ENCODE data around the gene ARMC8. TPM values are rescaled to one million over a fixed set of nuclear protein-coding genes. Genes with fewer than 3 reads are reported as not detected.

Gene ARMC8
- total and polyA plus RNA-seq, 3 donors from 2014 or later, result 39.5 to 57.2 (median 53.4) TPM

GRCh38 chr3:138310494-138310893 lies 123.4 kb downstream of the ARMC8 start:
- intact Hi-C loops (cut with DNase I; ENCODE audit: low total_unique reads), result no loop called here
- Histone ChIP-seq H3K9me3 (no peaks in the 10 kb centered on the region), H3K36me3 (ENCODE audit: low read depth, missing control alignments) (no peaks in the 10 kb centered on the region), H3K27ac (no peak overlapping the region), H3K4me3 (no peak overlapping the region), H3K4me1 (peaks cover 7% of the 10 kb centered on the region), H3K27me3 (no peaks in the 10 kb centered on the region)
- no peak for DNase-seq
- 84 to 87% methylated on average over 4 of the region's 4 CpGs for WGBS, 2 donors
- TF ChIP-seq POLR2A (IDR thresholded peaks at IDR 0.05), result no peak
- no peak for TF ChIP-seq CTCF (IDR thresholded peaks at IDR 0.05)

GRCh38 chr3:138314751-138315150 lies 127.7 kb downstream of the ARMC8 start:
- Histone ChIP-seq H3K9me3 (no peaks in the 10 kb centered on the region), H3K27ac (no peak overlapping the region), H3K4me3 (no peak overlapping the region), H3K36me3 (ENCODE audit: low read depth, missing control alignments) (no peaks in the 10 kb centered on the region), H3K4me1 (peaks cover 8% of the 10 kb centered on the region), H3K27me3 (no peaks in the 10 kb centered on the region)
- DNase-seq, result no peak
- 60 to 69% methylated on average over 1 of the region's 1 CpG for WGBS, 2 donors
- intact Hi-C loops (cut with DNase I; ENCODE audit: low total_unique reads), result no loop called here
- TF ChIP-seq CTCF (IDR thresholded peaks at IDR 0.05), result no peak
- no peak for TF ChIP-seq POLR2A (IDR thresholded peaks at IDR 0.05)

- Histone ChIP-seq H3K27me3 (no peaks in the 10 kb centered on the region), H3K4me1 (peaks cover 8% of the 10 kb centered on the region), H3K9me3 (no peaks in the 10 kb centered on the region), H3K36me3 (ENCODE audit: low read depth, missing control alignments) (no peaks in the 10 kb centered on the region), H3K4me3 (no peak overlapping the region), H3K27ac (no peak overlapping the region)
- intact Hi-C loops (cut with DNase I; ENCODE audit: low total_unique reads), result no loop called here
- no peak for DNase-seq
- WGBS, 2 donors, result 97 to 100% methylated on average over 1 of the region's 1 CpG
- TF ChIP-seq POLR2A (IDR thresholded peaks at IDR 0.05) (no peak), CTCF (IDR thresholded peaks at IDR 0.05) (no peak)
Observed at GRCh38 chr3:138317687-138318086, 130.6 kb downstream of the ARMC8 start.

GRCh38 chr3:138323971-138324370 lies 136.9 kb downstream of the ARMC8 start:
- H3K27me3 ChIP-seq, result no peaks in the 10 kb centered on the region
- 63 to 67% methylated on average over 4 of the region's 4 CpGs for WGBS, 2 donors
- no peaks in the 10 kb centered on the region for H3K9me3 ChIP-seq
- H3K27ac ChIP-seq, result no peak overlapping the region
- H3K4me1 ChIP-seq, result no peaks in the 10 kb centered on the region
- TF ChIP-seq POLR2A (IDR thresholded peaks at IDR 0.05), result no peak
- no peak for TF ChIP-seq CTCF (IDR thresholded peaks at IDR 0.05)
- no peak for DNase-seq
- intact Hi-C loops (cut with DNase I; ENCODE audit: low total_unique reads), result no loop called here
- H3K4me3 ChIP-seq, result no peak overlapping the region
- H3K36me3 ChIP-seq (ENCODE audit: low read depth, missing control alignments), result no peaks in the 10 kb centered on the region

- Histone ChIP-seq H3K4me3 (no peak overlapping the region), H3K9me3 (no peaks in the 10 kb centered on the region), H3K36me3 (ENCODE audit: low read depth, missing control alignments) (no peaks in the 10 kb centered on the region), H3K27me3 (no peaks in the 10 kb centered on the region), H3K4me1 (no peaks in the 10 kb centered on the region), H3K27ac (no peak overlapping the region)
- TF ChIP-seq POLR2A (IDR thresholded peaks at IDR 0.05) (no peak), CTCF (IDR thresholded peaks at IDR 0.05) (no peak)
- intact Hi-C loops (cut with DNase I; ENCODE audit: low total_unique reads), result no loop called here
- DNase-seq, result no peak
Observed at GRCh38 chr3:138325990-138326389, 138.9 kb downstream of the ARMC8 start.
